Caki2 (cell line): Measurements from ENCODE around the gene ADAMTS17. TPM values are rescaled to one million over a fixed set of nuclear protein-coding genes. Genes with fewer than 3 reads are reported as not detected.

Experiments
- DNase-seq: peaks from one replicate; pipeline ENCODE4 v3.0.0-alpha.2; 2015; ENCODE audit warnings: low read depth
- in situ Hi-C: cut with HindIII; loops from 2 replicates; pipeline ENCODE4 v1.10.0; 2016; ENCODE audit warnings: low sequenced_read_pairs, low pct_unique_long_range_greater_than_20kb, mixed read lengths
- total RNA-seq: library from RNA; depleted of rRNA; stranded (reverse); fragments of >200 nt; shearing (Covaris generic); gene quantifications from 2 replicates; pipeline ENCODE4 v1.2.3, GENCODE V29; 2014; ENCODE audit warnings: low replicate concordance

ADAMTS17 gene
- total RNA-seq, 1 experiment from 2014 or later = not detected

- no peak for DNase-seq
- in situ Hi-C loops = no loop called here
Measured at GRCh38 chr15:99997112-99997651, 344.6 kb downstream of the ADAMTS17 start.

GRCh38 chr15:99996660-99997059, 345.1 kb downstream of the ADAMTS17 start:
- DNase-seq = no peak
- in situ Hi-C loops = no loop called here

- in situ Hi-C loops = no loop called here
- no peak for DNase-seq
Measured at GRCh38 chr15:99995543-99995942, 346.2 kb downstream of the ADAMTS17 start.

GRCh38 chr15:99994849-99995248, 346.9 kb downstream of the ADAMTS17 start:
- in situ Hi-C loops = no loop called here
- no peak for DNase-seq

GRCh38 chr15:99993681-99994131, 348.1 kb downstream of the ADAMTS17 start:
- in situ Hi-C loops = no loop called here
- DNase-seq = no peak

GRCh38 chr15:99993262-99993661, 348.5 kb downstream of the ADAMTS17 start:
- no peak for DNase-seq
- in situ Hi-C loops = no loop called here

GRCh38 chr15:99992611-99993231, 349.1 kb downstream of the ADAMTS17 start:
- no peak for DNase-seq
- in situ Hi-C loops = no loop called here

GRCh38 chr15:99989095-99989494, 352.7 kb downstream of the ADAMTS17 start:
- no peak for DNase-seq
- in situ Hi-C loops = no loop called here

GRCh38 chr15:99987701-99988100, 354.1 kb downstream of the ADAMTS17 start:
- in situ Hi-C loops = no loop called here
- DNase-seq = no peak

- in situ Hi-C loops = no loop called here
- no peak for DNase-seq
Measured at GRCh38 chr15:99987119-99987506, 354.7 kb downstream of the ADAMTS17 start.

- DNase-seq = no peak
- in situ Hi-C loops = no loop called here
Measured at GRCh38 chr15:99986297-99987118, 355.3 kb downstream of the ADAMTS17 start.

- in situ Hi-C loops = no loop called here
- no peak for DNase-seq
Measured at GRCh38 chr15:99985878-99986277, 355.9 kb downstream of the ADAMTS17 start.

- DNase-seq = no peak
- in situ Hi-C loops = no loop called here
Measured at GRCh38 chr15:99984491-99985243, 357.1 kb downstream of the ADAMTS17 start.

GRCh38 chr15:99983886-99984286, 357.9 kb downstream of the ADAMTS17 start:
- in situ Hi-C loops = no loop called here
- DNase-seq = no peak

GRCh38 chr15:99983171-99983885, 358.4 kb downstream of the ADAMTS17 start:
- no peak for DNase-seq
- in situ Hi-C loops = no loop called here

GRCh38 chr15:99982662-99983061, 359.1 kb downstream of the ADAMTS17 start:
- in situ Hi-C loops = no loop called here

GRCh38 chr15:99981839-99982658, 359.7 kb downstream of the ADAMTS17 start:
- no peak for DNase-seq
- in situ Hi-C loops = no loop called here

More at GRCh38 chr15:99982662-99983061, 359.1 kb downstream of the ADAMTS17 start:
- DNase-seq = no peak
